ENCODE measurements around the gene DPF3. TPM values are rescaled to one million over a fixed set of nuclear protein-coding genes. Genes with fewer than 3 reads are reported as not detected.

The DPF3 gene
- total RNA-seq, 1 donor from 2014 or later, result 0.90 TPM

- Histone ChIP-seq H3K27me3 (peaks cover 31% of the 10 kb centered on the region), H3K36me3 (no peaks in the 10 kb centered on the region), H3K9me3 (no peaks in the 10 kb centered on the region), H3K27ac (no peak overlapping the region), H3K4me3 (no peak overlapping the region), H3K4me1 (peaks cover 12% of the 10 kb centered on the region)
- no peak for TF ChIP-seq CTCF (IDR thresholded peaks at IDR 0.05)
- DNase-seq, result no peak
- intact Hi-C loops (cut with DNase I), result no loop called here
- no peak for ATAC-seq
Observed at GRCh38 chr14:72889366-72889765, 4.5 kb downstream of the DPF3 start.

GRCh38 chr14:72888636-72889201, 5.2 kb downstream of the DPF3 start:
- H3K27me3 ChIP-seq, result peaks cover 31% of the 10 kb centered on the region
- TF ChIP-seq CTCF (IDR thresholded peaks at IDR 0.05), result no peak
- intact Hi-C loops (cut with DNase I), result no loop called here
- no peaks in the 10 kb centered on the region for H3K9me3 ChIP-seq
- no peaks in the 10 kb centered on the region for H3K36me3 ChIP-seq
- DNase-seq, result no peak
- H3K27ac ChIP-seq, result no peak overlapping the region
- ATAC-seq, result no peak
- H3K4me3 ChIP-seq, result no peak overlapping the region
- H3K4me1 ChIP-seq, result peaks cover 11% of the 10 kb centered on the region

- Histone ChIP-seq H3K9me3 (no peaks in the 10 kb centered on the region), H3K27me3 (peaks cover 31% of the 10 kb centered on the region), H3K36me3 (no peaks in the 10 kb centered on the region), H3K4me1 (peaks cover 11% of the 10 kb centered on the region), H3K4me3 (no peak overlapping the region), H3K27ac (no peak overlapping the region)
- ATAC-seq (no peak), DNase-seq (no peak)
- intact Hi-C loops (cut with DNase I), result no loop called here
- TF ChIP-seq CTCF (IDR thresholded peaks at IDR 0.05), result no peak
Observed at GRCh38 chr14:72888192-72888591, 5.7 kb downstream of the DPF3 start.

- Histone ChIP-seq H3K4me1 (peaks cover 10% of the 10 kb centered on the region), H3K4me3 (no peak overlapping the region), H3K9me3 (no peaks in the 10 kb centered on the region), H3K27ac (no peak overlapping the region), H3K36me3 (no peaks in the 10 kb centered on the region), H3K27me3 (peaks cover 29% of the 10 kb centered on the region)
- ATAC-seq, result no peak
- intact Hi-C loops (cut with DNase I), result no loop called here
- no peak for DNase-seq
- no peak for TF ChIP-seq CTCF (IDR thresholded peaks at IDR 0.05)
Observed at GRCh38 chr14:72887514-72887913, 6.4 kb downstream of the DPF3 start.

GRCh38 chr14:72884386-72884785, 9.5 kb downstream of the DPF3 start:
- intact Hi-C loops (cut with DNase I), result no loop called here

More at GRCh38 chr14:72884386-72884785, 9.5 kb downstream of the DPF3 start:
- no peak overlapping the region for H3K4me3 ChIP-seq
- H3K36me3 ChIP-seq, result no peaks in the 10 kb centered on the region
- ATAC-seq (no peak), DNase-seq (no peak)
- H3K27me3 ChIP-seq, result no peaks in the 10 kb centered on the region
- no peak overlapping the region for H3K27ac ChIP-seq
- H3K9me3 ChIP-seq, result no peaks in the 10 kb centered on the region
- TF ChIP-seq CTCF (IDR thresholded peaks at IDR 0.05), result no peak
- no peaks in the 10 kb centered on the region for H3K4me1 ChIP-seq

All from upper lobe of right lung (tissue), 1 donor.